ENCODE data around the gene GRIK3. TPM values are rescaled to one million over a fixed set of nuclear protein-coding genes. Genes with fewer than 3 reads are reported as not detected.

The GRIK3 gene
- polyA plus RNA-seq, 6 donors from 2014 or later: 0.16 TPM; not detected in 5

DNA sequence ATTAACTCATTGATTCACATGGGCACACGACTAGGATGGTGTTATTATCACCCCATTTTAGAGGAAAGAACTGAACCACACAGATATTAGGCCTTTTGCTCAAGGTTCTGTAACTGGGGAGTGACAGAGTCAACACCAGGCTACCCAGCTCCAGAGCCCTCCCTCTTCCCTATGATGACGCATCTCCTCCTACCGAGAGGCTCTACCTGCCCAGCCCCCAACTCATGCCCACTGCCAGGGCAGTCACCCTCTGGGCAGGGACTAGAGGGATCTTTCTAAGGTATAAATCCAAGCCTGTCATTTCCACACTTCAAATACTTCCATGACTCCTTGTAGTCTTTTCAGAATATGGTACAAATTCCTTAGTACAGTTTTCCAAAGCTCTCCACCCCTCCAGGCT, 171.3 kb downstream of the GRIK3 start:
- ATAC-seq (ENCODE audit: low read depth in 2 of 2): no peak
- Mint-ChIP-seq H3K4me3 (no peak overlapping the region), H3K27me3 (peaks cover 15 to 23% (median 20%) of the 10 kb centered on the region in 3 donors), H3K27ac (no peak overlapping the region), H3K4me1 (no peaks in the 10 kb centered on the region), H3K9me3 (no peaks in the 10 kb centered on the region), H3K36me3 (no peaks in the 10 kb centered on the region)
- DNase-seq: no peak

DNA sequence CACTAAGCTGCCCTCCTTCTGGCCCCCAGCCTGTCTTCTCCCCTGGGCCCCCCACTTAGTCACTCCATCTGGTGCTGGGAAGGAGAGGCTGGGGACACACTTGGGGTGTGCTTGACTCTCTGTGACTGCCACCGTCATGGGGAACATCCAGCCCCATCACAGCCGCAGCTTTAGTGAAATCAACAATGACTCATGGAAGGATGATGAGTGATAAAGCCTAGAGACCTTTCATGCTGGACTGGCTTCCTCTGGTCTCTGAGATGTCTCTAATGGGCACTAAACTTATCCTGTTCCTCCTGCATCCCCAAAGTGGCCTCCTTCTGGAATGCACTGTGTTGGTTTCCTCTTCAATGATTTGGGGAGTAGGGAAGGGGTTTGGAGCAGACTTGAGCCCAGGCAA, 172.9 kb downstream of the GRIK3 start:
- H3K9me3 Mint-ChIP-seq: no peaks in the 10 kb centered on the region
- no peak for DNase-seq
- ATAC-seq (ENCODE audit: low read depth in 2 of 2): no peak
- peaks cover 15 to 22% (median 19%) of the 10 kb centered on the region in 3 donors for H3K27me3 Mint-ChIP-seq
- no peaks in the 10 kb centered on the region for H3K36me3 Mint-ChIP-seq
- no peak overlapping the region for H3K27ac Mint-ChIP-seq
- H3K4me3 Mint-ChIP-seq: no peak overlapping the region
- H3K4me1 Mint-ChIP-seq: no peaks in the 10 kb centered on the region

DNA sequence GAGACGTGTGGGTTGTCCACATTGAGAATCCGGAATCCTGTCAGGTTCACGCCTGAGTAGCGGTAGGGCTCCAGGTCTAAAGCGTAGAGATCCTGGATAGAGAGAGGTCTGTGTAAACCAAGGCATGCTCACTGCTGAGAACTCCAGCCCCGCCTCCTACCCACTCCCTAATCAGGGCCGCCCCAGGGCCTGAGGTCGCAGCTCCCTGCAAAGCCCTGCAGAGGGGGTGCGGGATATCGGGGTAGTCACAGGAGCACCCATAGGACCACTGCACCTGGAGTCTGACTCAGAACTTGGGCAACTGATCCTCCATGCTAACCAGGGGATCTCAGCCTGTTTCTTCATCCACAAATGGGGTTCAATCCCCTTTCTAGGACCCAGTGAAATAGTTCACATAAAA, 174.4 kb downstream of the GRIK3 start:
- H3K4me3 Mint-ChIP-seq: peak overlapping the region in 1 of 8 donors; percentile 7
- peaks cover 24 to 28% (median 28%) of the 10 kb centered on the region in 3 donors for H3K27me3 Mint-ChIP-seq
- H3K4me1 Mint-ChIP-seq: no peaks in the 10 kb centered on the region

DNA sequence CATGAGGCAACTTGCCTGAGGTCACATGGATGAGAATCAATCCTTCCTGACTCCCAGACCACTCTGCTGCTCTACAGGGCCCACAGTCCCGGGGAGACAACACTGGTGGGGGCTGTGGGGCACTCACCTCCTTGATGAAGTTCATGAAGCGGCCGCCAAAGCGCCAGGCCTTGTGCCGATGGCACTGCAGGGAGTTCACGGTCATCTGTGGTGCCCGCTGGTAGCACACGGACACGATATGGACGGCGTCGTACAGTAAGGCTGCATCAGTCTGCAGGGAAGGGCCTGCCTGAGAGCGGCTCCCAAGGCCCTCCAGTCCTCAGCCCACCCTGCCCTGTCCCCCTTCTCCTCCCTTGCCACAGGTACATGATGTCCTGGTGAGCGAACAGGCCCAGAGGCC, 175.3 kb downstream of the GRIK3 start:
- ATAC-seq (ENCODE audit: low read depth in 2 of 2): no peak
- H3K27me3 Mint-ChIP-seq: peaks cover 30 to 35% (median 33%) of the 10 kb centered on the region in 3 donors
- H3K9me3 Mint-ChIP-seq: no peaks in the 10 kb centered on the region

More for the DNA sequence above, 174.4 kb downstream of the GRIK3 start:
- Mint-ChIP-seq H3K9me3 (no peaks in the 10 kb centered on the region), H3K27ac (no peak overlapping the region), H3K36me3 (no peaks in the 10 kb centered on the region)
- DNase-seq: no peak
- ATAC-seq (ENCODE audit: low read depth in 2 of 2): no peak

DNA sequence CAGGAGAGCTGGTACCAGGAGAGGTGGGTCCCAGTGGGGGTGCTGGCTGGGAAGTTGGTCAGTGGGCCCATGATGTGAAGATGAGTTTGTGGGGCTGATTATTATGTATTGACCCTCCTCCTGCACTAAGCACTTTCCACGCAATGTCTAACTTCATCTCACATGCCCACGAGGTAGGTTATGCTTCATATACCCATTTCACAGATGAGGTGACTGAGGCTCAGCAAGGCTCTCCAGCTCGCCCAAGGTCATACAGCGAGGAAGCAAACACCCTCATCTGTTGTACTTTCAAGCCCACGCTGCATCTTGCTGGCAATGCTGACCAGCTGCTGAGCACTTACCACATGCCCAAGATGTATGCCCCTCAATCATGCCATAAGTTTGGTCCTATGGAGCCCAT, 175.8 kb downstream of the GRIK3 start:
- DNase-seq (no peak), ATAC-seq (ENCODE audit: low read depth in 2 of 2) (no peak)
- H3K9me3 Mint-ChIP-seq: no peaks in the 10 kb centered on the region
- no peaks in the 10 kb centered on the region for H3K36me3 Mint-ChIP-seq
- H3K4me1 Mint-ChIP-seq: no peaks in the 10 kb centered on the region
- H3K27me3 Mint-ChIP-seq: peaks cover 29 to 39% (median 37%) of the 10 kb centered on the region in 3 donors
- peak overlapping the region in 1 of 8 donors; percentile 78 for H3K4me3 Mint-ChIP-seq
- no peak overlapping the region for H3K27ac Mint-ChIP-seq

More for the DNA sequence above, 175.3 kb downstream of the GRIK3 start:
- H3K4me3 Mint-ChIP-seq: no peak overlapping the region
- DNase-seq: no peak
- H3K36me3 Mint-ChIP-seq: no peaks in the 10 kb centered on the region
- no peak overlapping the region for H3K27ac Mint-ChIP-seq
- H3K4me1 Mint-ChIP-seq: no peaks in the 10 kb centered on the region

DNA sequence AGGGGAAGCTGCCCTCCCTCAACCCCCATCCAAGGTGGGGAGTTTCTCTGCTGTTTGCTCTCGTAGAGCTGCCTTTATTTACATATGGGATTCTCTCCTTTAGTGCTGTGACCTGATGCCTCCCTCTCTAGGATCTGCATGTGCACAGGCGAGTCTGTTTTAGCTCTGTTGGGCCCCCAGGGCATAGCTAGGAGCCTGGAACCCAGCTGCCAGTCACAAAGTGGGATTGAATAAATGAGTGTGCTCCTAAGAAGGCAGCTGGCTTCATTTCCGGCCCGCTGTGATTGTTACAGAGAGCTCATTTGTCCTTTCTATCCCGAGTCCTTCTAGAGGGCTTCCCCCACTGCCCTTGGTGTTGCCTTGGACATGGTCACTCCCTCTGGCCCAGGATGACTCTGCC, 176.6 kb downstream of the GRIK3 start:
- H3K9me3 Mint-ChIP-seq: no peaks in the 10 kb centered on the region

DNA sequence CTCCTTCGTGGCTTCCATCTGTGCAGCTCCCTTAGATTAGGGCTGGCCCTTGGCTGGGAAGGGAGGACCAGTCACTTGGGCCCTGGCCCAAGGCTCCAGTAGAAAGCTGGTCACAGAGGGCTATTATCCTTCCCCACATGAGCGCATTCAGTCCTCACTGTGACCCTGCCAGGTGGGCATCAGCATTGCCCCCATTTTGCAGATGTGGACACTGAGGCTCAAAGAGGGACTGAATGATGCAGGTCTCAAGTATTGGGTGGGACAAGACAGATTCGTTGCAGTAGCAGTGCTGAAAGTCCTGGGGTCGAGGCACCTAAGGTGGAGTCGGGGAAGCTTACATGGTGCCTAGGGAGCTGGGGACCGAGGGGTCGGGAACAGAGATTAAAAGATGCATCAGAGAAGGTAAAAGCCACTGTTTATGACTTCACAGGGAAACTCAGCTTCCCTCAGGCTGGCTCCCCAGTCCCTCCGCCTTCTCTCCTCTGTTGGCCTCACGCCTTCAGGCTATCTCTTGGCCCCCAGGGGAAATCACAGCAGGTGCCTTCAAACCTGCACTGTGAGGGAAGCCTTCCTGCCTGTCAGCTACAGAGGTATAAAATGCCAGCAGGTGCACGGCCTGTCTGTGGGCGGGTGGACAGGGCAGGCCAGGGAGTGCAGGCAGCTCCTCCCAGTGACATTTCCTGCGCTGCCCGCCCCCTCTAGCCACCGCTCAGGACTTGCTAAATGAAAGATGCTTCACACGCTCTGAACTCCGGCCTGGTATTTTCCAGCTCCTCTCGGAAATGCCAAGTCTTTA, 178.4 kb downstream of the GRIK3 start:
- no peaks in the 10 kb centered on the region for H3K4me1 Mint-ChIP-seq

More for the DNA sequence above, 176.6 kb downstream of the GRIK3 start:
- no peak overlapping the region for H3K4me3 Mint-ChIP-seq
- ATAC-seq (ENCODE audit: low read depth in 2 of 2) (no peak), DNase-seq (no peak)
- H3K27me3 Mint-ChIP-seq: peaks cover 23 to 33% (median 32%) of the 10 kb centered on the region in 3 donors
- no peaks in the 10 kb centered on the region for H3K36me3 Mint-ChIP-seq
- H3K4me1 Mint-ChIP-seq: no peaks in the 10 kb centered on the region
- H3K27ac Mint-ChIP-seq: no peak overlapping the region

DNA sequence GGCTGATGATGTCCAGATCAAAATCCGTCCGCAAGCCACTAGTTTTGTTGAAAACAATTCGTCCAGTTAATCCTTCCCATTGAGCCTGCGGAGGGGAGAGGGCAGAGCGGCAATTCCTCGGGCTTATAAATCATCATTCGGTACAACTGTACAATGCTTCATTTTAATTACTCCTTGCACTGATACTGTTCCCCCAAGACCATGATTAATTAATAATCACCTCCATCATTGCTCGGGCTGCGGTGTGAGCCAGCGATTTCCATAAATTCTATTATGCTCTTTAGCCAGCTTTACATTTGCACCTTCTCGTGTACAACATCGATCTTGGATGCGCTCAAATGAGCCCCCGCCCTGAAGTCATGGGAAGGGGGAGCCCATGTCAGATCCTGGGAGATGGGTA, 180.7 kb downstream of the GRIK3 start:
- ATAC-seq (ENCODE audit: low read depth in 2 of 2): no peak
- no peaks in the 10 kb centered on the region for H3K36me3 Mint-ChIP-seq
- no peaks in the 10 kb centered on the region for H3K4me1 Mint-ChIP-seq
- no peaks in the 10 kb centered on the region for H3K9me3 Mint-ChIP-seq
- H3K27me3 Mint-ChIP-seq: peaks cover 34 to 60% (median 43%) of the 10 kb centered on the region in 3 donors
- no peak overlapping the region for H3K27ac Mint-ChIP-seq
- DNase-seq: no peak
- no peak overlapping the region for H3K4me3 Mint-ChIP-seq

More for the DNA sequence above, 178.4 kb downstream of the GRIK3 start:
- DNase-seq (no peak), ATAC-seq (ENCODE audit: low read depth in 2 of 2) (no peak)
- Mint-ChIP-seq H3K9me3 (no peaks in the 10 kb centered on the region), H3K4me3 (no peak overlapping the region), H3K27me3 (peaks cover 34 to 49% (median 34%) of the 10 kb centered on the region in 3 donors), H3K36me3 (no peaks in the 10 kb centered on the region), H3K27ac (no peak overlapping the region)

DNA sequence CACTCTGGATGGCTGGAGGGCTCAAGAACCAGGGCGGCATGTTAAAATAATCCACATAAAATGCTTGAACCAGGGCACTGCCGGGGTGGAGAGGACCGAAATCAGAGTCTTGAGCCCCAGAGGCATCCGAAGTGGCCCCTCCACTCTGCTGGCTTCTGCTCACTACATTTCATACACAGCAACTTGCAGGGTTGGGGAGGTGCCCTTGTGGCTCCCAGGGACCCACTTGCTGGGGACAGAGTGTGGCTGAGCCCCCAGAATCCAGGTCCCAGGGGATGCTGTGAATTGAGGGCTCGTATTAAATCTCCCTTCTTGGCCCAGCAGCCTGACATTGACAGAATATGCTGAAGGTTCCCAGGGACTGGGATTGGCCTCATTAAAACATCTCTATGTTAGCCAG, 181.7 kb downstream of the GRIK3 start:
- Mint-ChIP-seq H3K27me3 (peaks cover 39 to 64% (median 43%) of the 10 kb centered on the region in 3 donors), H3K9me3 (no peaks in the 10 kb centered on the region), H3K4me1 (no peaks in the 10 kb centered on the region), H3K4me3 (peak overlapping the region in 1 of 8 donors; percentile 59), H3K27ac (no peak overlapping the region), H3K36me3 (no peaks in the 10 kb centered on the region)
- DNase-seq (no peak), ATAC-seq (ENCODE audit: low read depth in 2 of 2) (no peak)

DNA sequence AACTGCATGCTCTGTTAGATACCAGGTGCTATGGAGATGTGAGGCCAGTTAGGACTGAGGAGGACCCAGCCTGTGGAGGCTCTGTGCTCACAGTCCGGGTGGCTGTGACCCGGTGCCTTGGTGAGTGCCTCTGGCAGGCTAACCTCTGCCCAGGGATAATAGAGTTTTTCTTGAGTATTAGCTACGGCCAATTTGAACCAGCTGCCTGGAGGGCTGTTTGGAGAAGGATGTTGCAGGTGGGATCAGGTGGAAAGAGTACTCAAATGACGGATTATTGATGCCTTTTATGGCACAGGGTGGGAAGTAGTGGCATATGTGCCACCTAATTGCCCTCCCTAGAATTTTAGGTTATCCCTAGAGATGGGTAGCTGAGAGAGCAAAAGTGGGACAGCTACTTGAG, 182.7 kb downstream of the GRIK3 start:
- Mint-ChIP-seq H3K27me3 (peaks cover 39 to 64% (median 43%) of the 10 kb centered on the region in 3 donors), H3K9me3 (no peaks in the 10 kb centered on the region), H3K36me3 (no peaks in the 10 kb centered on the region), H3K4me1 (no peaks in the 10 kb centered on the region), H3K27ac (no peak overlapping the region), H3K4me3 (no peak overlapping the region)
- ATAC-seq (ENCODE audit: low read depth in 2 of 2) (no peak), DNase-seq (no peak)

DNA sequence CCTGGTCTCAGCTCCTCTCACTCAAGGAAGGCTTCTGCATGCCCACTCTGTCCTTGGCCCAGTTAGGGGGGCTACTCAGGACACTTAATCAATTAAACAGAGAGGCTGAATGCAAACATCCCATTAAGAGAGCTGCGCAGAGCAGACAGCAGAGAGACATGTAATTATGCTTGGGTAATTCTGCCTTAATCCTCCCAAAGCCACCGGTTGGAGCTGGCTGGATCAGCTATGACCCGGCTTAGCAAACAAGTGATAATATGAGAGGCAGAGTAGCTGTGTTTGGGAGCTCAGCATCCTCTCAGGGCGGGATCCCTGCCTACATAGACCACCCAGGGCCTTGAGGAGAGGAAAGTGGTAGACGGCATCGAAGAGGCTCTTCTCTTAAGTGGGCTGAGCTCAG, 183.2 kb downstream of the GRIK3 start:
- Mint-ChIP-seq H3K27ac (no peak overlapping the region), H3K36me3 (no peaks in the 10 kb centered on the region), H3K4me1 (no peaks in the 10 kb centered on the region), H3K27me3 (peaks cover 35 to 58% (median 42%) of the 10 kb centered on the region in 3 donors), H3K4me3 (no peak overlapping the region), H3K9me3 (no peaks in the 10 kb centered on the region)
- ATAC-seq (ENCODE audit: low read depth in 2 of 2) (no peak), DNase-seq (no peak)

DNA sequence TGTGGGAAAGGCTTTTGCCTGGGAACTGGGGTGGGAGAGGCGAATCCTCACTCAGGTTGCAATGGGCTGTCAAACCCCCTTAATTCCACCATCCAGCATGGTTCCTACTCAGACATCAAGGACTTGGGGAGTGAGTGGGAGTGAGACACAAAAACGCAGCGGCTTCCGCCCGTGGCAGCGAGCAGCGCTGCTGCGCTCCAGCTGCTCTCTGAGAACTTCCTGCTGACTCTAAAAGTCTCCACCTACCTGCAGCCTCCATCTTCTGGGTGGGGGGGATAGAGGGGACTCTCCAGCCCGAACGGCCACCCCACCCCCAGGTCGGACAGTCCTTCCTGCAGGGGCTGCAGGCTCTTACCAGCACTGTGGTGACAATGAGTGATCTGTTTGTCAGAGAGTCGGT, 184.4 kb downstream of the GRIK3 start:
- Mint-ChIP-seq H3K36me3 (no peaks in the 10 kb centered on the region), H3K9me3 (no peaks in the 10 kb centered on the region), H3K4me1 (no peaks in the 10 kb centered on the region), H3K27ac (no peak overlapping the region), H3K27me3 (peaks cover 31 to 52% (median 35%) of the 10 kb centered on the region in 3 donors), H3K4me3 (no peak overlapping the region)
- ATAC-seq (ENCODE audit: low read depth in 2 of 2) (no peak), DNase-seq (no peak)

DNA sequence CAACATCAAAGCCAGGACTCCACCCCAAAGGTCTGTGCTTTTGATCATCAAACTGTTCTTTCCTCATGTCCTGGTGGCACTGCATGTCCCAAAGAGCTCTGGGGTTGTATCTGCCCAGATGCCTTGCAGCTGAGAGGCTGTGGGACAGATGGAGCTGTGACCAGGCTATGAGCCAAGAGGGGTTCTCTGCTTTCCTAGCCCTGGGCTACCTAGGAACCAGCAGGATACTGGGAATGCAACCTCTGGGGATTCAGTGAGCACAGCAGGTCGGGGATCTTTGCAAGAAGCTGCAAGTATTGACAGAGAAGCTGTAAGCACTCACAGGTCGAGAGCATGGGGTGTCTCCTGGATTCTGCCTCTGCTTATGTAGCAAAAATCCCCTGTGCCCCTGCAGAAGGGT, 186.6 kb downstream of the GRIK3 start:
- H3K4me1 Mint-ChIP-seq: no peaks in the 10 kb centered on the region
- DNase-seq: no peak
- no peaks in the 10 kb centered on the region for H3K9me3 Mint-ChIP-seq
- H3K27me3 Mint-ChIP-seq: peaks cover 19 to 38% (median 26%) of the 10 kb centered on the region in 3 donors
- no peak overlapping the region for H3K27ac Mint-ChIP-seq
- no peaks in the 10 kb centered on the region for H3K36me3 Mint-ChIP-seq
- ATAC-seq (ENCODE audit: low read depth in 2 of 2): no peak
- no peak overlapping the region for H3K4me3 Mint-ChIP-seq

DNA sequence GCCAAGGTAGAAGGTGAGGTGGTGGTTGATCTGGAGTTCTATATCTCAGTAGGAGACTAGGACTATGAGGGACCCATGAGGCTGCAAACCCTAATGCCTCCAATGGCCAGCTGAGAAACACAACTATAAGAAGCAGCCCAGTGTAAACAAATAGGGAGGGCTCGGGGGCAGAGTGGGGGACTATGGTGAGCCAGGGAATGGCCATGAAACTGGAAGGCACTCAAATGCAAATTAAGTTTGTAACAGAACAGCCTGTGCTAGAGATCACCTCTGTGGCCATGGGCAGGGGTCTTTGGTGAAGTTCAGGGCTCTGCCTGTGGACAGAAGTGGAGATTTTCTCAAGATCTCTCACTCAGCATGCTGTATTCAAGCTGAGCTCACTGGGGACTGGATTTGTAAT, 187.1 kb downstream of the GRIK3 start:
- Mint-ChIP-seq H3K9me3 (no peaks in the 10 kb centered on the region), H3K4me3 (no peak overlapping the region), H3K27me3 (peaks cover 19 to 35% (median 28%) of the 10 kb centered on the region in 3 donors), H3K36me3 (no peaks in the 10 kb centered on the region), H3K27ac (no peak overlapping the region), H3K4me1 (no peaks in the 10 kb centered on the region)
- DNase-seq: no peak
- no peak for ATAC-seq (ENCODE audit: low read depth in 2 of 2)

All from naive B cell (primary cell).